Peyer's patch (tissue), 4 donors: ENCODE results near the gene RCN2. TPM values are rescaled to one million over a fixed set of nuclear protein-coding genes. Genes with fewer than 3 reads are reported as not detected.

Experiments
- DNase-seq, 3 donors: peaks; one replicate each; pipeline ENCODE4 v3.0.0-alpha.2; 2017 to 2019
- H3K27ac ChIP-seq, 4 donors: fragments of 200-600 bp; sonication (generic); one replicate each; pipeline ENCODE4 v1.5.1; 2016 to 2019
- H3K27me3 ChIP-seq, 2 donors: fragments of 200-600 bp; sonication (generic); one replicate each; pipeline ENCODE4 v1.5.1; 2019
- H3K36me3 ChIP-seq, 3 donors: fragments of 200-600 bp; sonication (generic); one replicate each; pipeline ENCODE4 v1.5.1; 2016 to 2019
- H3K4me1 ChIP-seq, 4 donors: fragments of 200-600 bp; sonication (generic); one replicate each; pipeline ENCODE4 v1.5.1; 2016 to 2019
- H3K4me3 ChIP-seq, 4 donors: fragments of 200-600 bp; sonication (generic); 1 replicate in 3 of 4; 2 replicates in 1 of 4; pipeline ENCODE4 v1.5.1; 2016 to 2019; ENCODE audit warnings: mild to moderate bottlenecking in 1 of 4
- H3K9me3 ChIP-seq, 4 donors: fragments of 200-600 bp; sonication (generic); one replicate each; pipeline ENCODE4 v1.5.1; 2016 to 2019; ENCODE audit warnings: mild to moderate bottlenecking in 1 of 4
- CTCF ChIP-seq, 6 experiments: fragments of 450-650 bp in 4 of 6; fragments of 200-600 bp in 2 of 6; sonication (generic) in 1 of 6; IDR thresholded peaks; one replicate each; pipeline ENCODE4 v1.5.1; 2017 to 2019; ENCODE audit warnings: antibody characterized with exemption in 6 of 6, mild to moderate bottlenecking in 3 of 6, moderate library complexity in 1 of 6
- POLR2A ChIP-seq, 2 donors: fragments of 450-650 bp; IDR thresholded peaks; one replicate each; pipeline ENCODE4 v1.5.1; 2017; ENCODE audit warnings: antibody characterized with exemption in 2 of 2, mild to moderate bottlenecking in 2 of 2, moderate library complexity in 2 of 2
- total RNA-seq, 4 donors: library from RNA; depleted of rRNA; stranded (reverse); fragments of >200 nt; gene quantifications; one replicate each; pipeline ENCODE4 v1.1.0, GENCODE V29; 2016

The RCN2 gene
- total RNA-seq, 4 donors from 2014 or later = 9.3 to 21.9 (median 20.1) TPM

DNA sequence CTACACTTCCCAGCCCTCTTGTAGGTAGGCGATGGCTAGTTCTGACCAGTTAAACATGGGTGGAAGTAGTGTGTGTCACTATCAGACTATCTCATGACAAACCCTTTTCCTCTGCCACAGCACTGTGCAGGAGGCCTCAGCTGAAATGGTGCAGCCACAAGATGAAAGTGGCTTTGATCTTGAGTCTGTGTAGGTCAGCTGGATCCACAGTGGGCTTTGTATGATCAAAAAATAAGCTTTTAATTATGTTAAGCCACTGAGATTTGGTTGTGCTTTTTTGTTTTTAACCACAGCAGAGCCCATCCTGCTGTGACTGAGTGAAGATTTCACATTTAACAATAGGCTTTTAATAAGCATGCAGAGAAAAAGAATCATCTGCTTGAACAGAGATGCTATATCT lies 19.7 kb downstream of the RCN2 start:
- H3K36me3 ChIP-seq = peaks cover 0 to 23% (median 0%) of the 10 kb centered on the region in 3 donors
- H3K9me3 ChIP-seq = no peaks in the 10 kb centered on the region
- H3K27ac ChIP-seq = no peak overlapping the region
- no peaks in the 10 kb centered on the region for H3K27me3 ChIP-seq
- H3K4me3 ChIP-seq = no peak overlapping the region
- H3K4me1 ChIP-seq = no peaks in the 10 kb centered on the region
- no peak for TF ChIP-seq CTCF (IDR thresholded peaks at IDR 0.05)
- no peak for TF ChIP-seq POLR2A (IDR thresholded peaks at IDR 0.05)
- no peak for DNase-seq

DNA sequence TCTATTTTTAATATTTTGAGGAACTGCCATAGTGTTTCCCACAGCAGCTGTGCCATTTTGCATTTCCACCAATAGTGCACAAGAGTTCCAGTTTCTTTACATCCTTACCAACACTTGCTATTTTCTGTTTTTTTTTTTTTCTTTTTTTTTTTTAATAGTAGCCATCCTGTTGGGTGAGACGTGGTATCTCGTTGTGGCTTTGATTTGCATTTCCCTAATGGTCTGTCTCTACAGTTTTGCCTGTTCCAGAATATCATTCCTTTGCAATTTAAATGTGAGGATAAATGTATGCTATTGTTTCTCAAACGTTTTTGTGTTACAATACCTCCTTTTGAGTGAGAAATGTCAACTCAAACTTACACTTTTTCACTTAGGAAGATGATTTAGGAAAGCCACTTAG lies 22.4 kb downstream of the RCN2 start:
- Histone ChIP-seq H3K27me3 (no peaks in the 10 kb centered on the region), H3K36me3 (peaks cover 0 to 5% (median 0%) of the 10 kb centered on the region in 3 donors), H3K27ac (no peak overlapping the region), H3K9me3 (no peaks in the 10 kb centered on the region), H3K4me3 (no peak overlapping the region), H3K4me1 (no peaks in the 10 kb centered on the region)
- no peak for DNase-seq
- TF ChIP-seq POLR2A (IDR thresholded peaks at IDR 0.05) (no peak), CTCF (IDR thresholded peaks at IDR 0.05) (no peak)

- TF ChIP-seq POLR2A (IDR thresholded peaks at IDR 0.05) (no peak), CTCF (IDR thresholded peaks at IDR 0.05) (no peak)
- Histone ChIP-seq H3K4me1 (no peaks in the 10 kb centered on the region), H3K9me3 (no peaks in the 10 kb centered on the region), H3K27me3 (no peaks in the 10 kb centered on the region), H3K36me3 (no peaks in the 10 kb centered on the region), H3K4me3 (no peak overlapping the region), H3K27ac (no peak overlapping the region)
- no peak for DNase-seq
Observed at GRCh38 chr15:76954744-76955143, 23.2 kb downstream of the RCN2 start.

GRCh38 chr15:76961268-76962011 lies 29.9 kb downstream of the RCN2 start:
- TF ChIP-seq POLR2A (IDR thresholded peaks at IDR 0.05) = no peak
- TF ChIP-seq CTCF (IDR thresholded peaks at IDR 0.05) = no peak
- no peak for DNase-seq
- H3K4me1 ChIP-seq = no peaks in the 10 kb centered on the region
- no peaks in the 10 kb centered on the region for H3K36me3 ChIP-seq
- H3K27ac ChIP-seq = no peak overlapping the region
- no peak overlapping the region for H3K4me3 ChIP-seq
- no peaks in the 10 kb centered on the region for H3K27me3 ChIP-seq
- H3K9me3 ChIP-seq = no peaks in the 10 kb centered on the region

GRCh38 chr15:76962337-76963013 lies 30.9 kb downstream of the RCN2 start:
- Histone ChIP-seq H3K4me3 (no peak overlapping the region), H3K27ac (no peak overlapping the region)

More at GRCh38 chr15:76962337-76963013, 30.9 kb downstream of the RCN2 start:
- no peaks in the 10 kb centered on the region for H3K27me3 ChIP-seq
- H3K9me3 ChIP-seq = no peaks in the 10 kb centered on the region
- no peaks in the 10 kb centered on the region for H3K36me3 ChIP-seq
- TF ChIP-seq POLR2A (IDR thresholded peaks at IDR 0.05) (no peak), CTCF (IDR thresholded peaks at IDR 0.05) (no peak)
- no peaks in the 10 kb centered on the region for H3K4me1 ChIP-seq
- DNase-seq = no peak
